Stimulated activated CD8-positive, alpha-beta memory T cell treated with anti-CD3 and anti-CD28 coated beads, Interleukin-4, amount 100 ng/mL, for 1 hour (primary cell): ENCODE measurements around the gene PIKFYVE.
"Not testable (repeated sequence)": the region's sequence is repeated elsewhere in the genome, so short reads cannot be mapped to it uniquely, and the experiment has no call there.

ENCODE experiments used
- DNase-seq, 2 donors: peaks; one replicate each; pipeline ENCODE4 v3.0.0-alpha.2; 2020; ENCODE audit warnings: low read depth in 2 of 2, low spot score in 1 of 2

PIKFYVE gene

GRCh38 chr2:208358758-208359631, 92.9 kb downstream of the PIKFYVE start:
- DNase-seq: no peak

- DNase-seq: no peak
These were observed 93.6 kb downstream of the PIKFYVE start for GRCh38 chr2:208359632-208359986.

- no peak for DNase-seq
These were observed 94.4 kb downstream of the PIKFYVE start for GRCh38 chr2:208360259-208361076.

GRCh38 chr2:208361077-208361441, 95.0 kb downstream of the PIKFYVE start:
- no peak for DNase-seq

- no peak for DNase-seq
These were observed 97.4 kb downstream of the PIKFYVE start for GRCh38 chr2:208363485-208363884.

GRCh38 chr2:208366215-208367127, 100.4 kb downstream of the PIKFYVE start:
- DNase-seq: no peak

- no peak for DNase-seq
These were observed 103.0 kb downstream of the PIKFYVE start for GRCh38 chr2:208369091-208369490.

- no peak for DNase-seq
These were observed 105.0 kb downstream of the PIKFYVE start for GRCh38 chr2:208370881-208371633.

- no peak for DNase-seq
These were observed 105.5 kb downstream of the PIKFYVE start for GRCh38 chr2:208371634-208371935.

GRCh38 chr2:208373460-208374089, 107.5 kb downstream of the PIKFYVE start:
- DNase-seq: no peak

GRCh38 chr2:208375491-208376068, 109.5 kb downstream of the PIKFYVE start:
- no peak for DNase-seq

- DNase-seq: not testable (repeated sequence)
These were observed 111.3 kb downstream of the PIKFYVE start for GRCh38 chr2:208377344-208377860.

- DNase-seq: no peak
These were observed 113.1 kb downstream of the PIKFYVE start for GRCh38 chr2:208379192-208379591.

- no peak for DNase-seq
These were observed 118.6 kb downstream of the PIKFYVE start for GRCh38 chr2:208384637-208385036.

GRCh38 chr2:208386541-208386940, 120.5 kb downstream of the PIKFYVE start:
- no peak for DNase-seq

- no peak for DNase-seq
These were observed 123.9 kb downstream of the PIKFYVE start for GRCh38 chr2:208389940-208390339.

GRCh38 chr2:208392300-208392699, 126.2 kb downstream of the PIKFYVE start:
- no peak for DNase-seq

- DNase-seq: not testable (repeated sequence)
These were observed 130.7 kb downstream of the PIKFYVE start for GRCh38 chr2:208396796-208397195.

- DNase-seq: no peak
These were observed 133.1 kb downstream of the PIKFYVE start for GRCh38 chr2:208399201-208399600.
